WTC11 (cell line): ENCODE measurements around the gene SYNPO2. TPM values are rescaled to one million over a fixed set of nuclear protein-coding genes. Genes with fewer than 3 reads are reported as not detected.

Source experiments
- ATAC-seq: fragments of 200-7000 bp; cut with Tn5 transposase; 2 replicates; pipeline ENCODE4 v1.10.0; 2021; ENCODE audit warnings: mild to moderate bottlenecking, moderate library complexity
- CTCF ChIA-PET: fragments of 300-600 bp; sonication (Branson Sonifier 250); formaldehyde crosslinking; loops from one replicate; lab custom pipeline; 2021; ENCODE audit warnings: antibody characterized with exemption; lab: Charles Lee
- POLR2A ChIA-PET: fragments of 350-600 bp; sonication (Branson Sonifier 250); formaldehyde crosslinking; loops from one replicate; lab custom pipeline; 2021; ENCODE audit warnings: antibody characterized with exemption; lab: Charles Lee
- DNase-seq: peaks from one replicate; pipeline ENCODE4 v3.0.0; 2021; ENCODE audit warnings: low spot score
- H3K27ac Mint-ChIP-seq: 2 replicates; pipeline ENCODE4 v1.8.0; 2021; ENCODE audit warnings: mixed read lengths
- H3K27me3 Mint-ChIP-seq: 2 replicates; pipeline ENCODE4 v1.8.0; 2021; ENCODE audit warnings: low read depth, mild to moderate bottlenecking, moderate library complexity, mixed read lengths
- H3K36me3 Mint-ChIP-seq: 2 replicates; pipeline ENCODE4 v1.8.0; 2021; ENCODE audit warnings: mixed read lengths
- H3K4me1 Mint-ChIP-seq: 2 replicates; pipeline ENCODE4 v1.8.0; 2022; ENCODE audit warnings: mixed read lengths
- H3K4me3 Mint-ChIP-seq: 2 replicates; pipeline ENCODE4 v1.8.0; 2021; ENCODE audit warnings: mild to moderate bottlenecking, moderate library complexity, mixed read lengths
- H3K9me3 Mint-ChIP-seq: 2 replicates; pipeline ENCODE4 v1.8.0; 2021; ENCODE audit warnings: mixed read lengths
- AR ChIP-seq: fragments of 250-450 bp; sonication (Bioruptor Pico); IDR thresholded peaks from 2 replicates; pipeline ENCODE4 v1.9.0; 2021; ENCODE audit warnings: mild to moderate bottlenecking
- ATF1 ChIP-seq: sonication (generic); formaldehyde crosslinking; IDR thresholded peaks from 2 replicates; pipeline ENCODE4 v1.8.1; 2023; ENCODE audit warnings: mild to moderate bottlenecking, moderate library complexity, missing genetic modification reagents
- ATF3 ChIP-seq: sonication (generic); formaldehyde crosslinking; conservative IDR thresholded peaks from 2 replicates; pipeline ENCODE4 v1.8.1; 2022; ENCODE audit warnings: mild to moderate bottlenecking, missing genetic modification reagents
- CREM ChIP-seq: sonication (generic); formaldehyde crosslinking; IDR thresholded peaks from 2 replicates; pipeline ENCODE4 v1.8.1; 2022; ENCODE audit warnings: mild to moderate bottlenecking, missing genetic modification reagents, moderate library complexity
- CTCF ChIP-seq: fragments of 200-600 bp; IDR thresholded peaks from 2 replicates; pipeline ENCODE4 v1.8.0; 2022; ENCODE audit warnings: antibody characterized with exemption
- E2F1 ChIP-seq: sonication (generic); formaldehyde crosslinking; IDR thresholded peaks from 2 replicates; pipeline ENCODE4 v1.8.0; 2022; ENCODE audit warnings: mild to moderate bottlenecking, missing genetic modification reagents
- E2F5 ChIP-seq: sonication (generic); formaldehyde crosslinking; IDR thresholded peaks from 2 replicates; pipeline ENCODE4 v1.8.1; 2022; ENCODE audit warnings: mild to moderate bottlenecking, moderate library complexity, missing genetic modification reagents
- ETV6 ChIP-seq: sonication (generic); formaldehyde crosslinking; IDR thresholded peaks from 2 replicates; pipeline ENCODE4 v1.8.1; 2022; ENCODE audit warnings: mild to moderate bottlenecking, missing genetic modification reagents
- GABPB1 ChIP-seq: sonication (generic); formaldehyde crosslinking; IDR thresholded peaks from 2 replicates; pipeline ENCODE4 v1.8.1; 2023; ENCODE audit warnings: mild to moderate bottlenecking, missing genetic modification reagents
- NFATC4 ChIP-seq: fragments of 250-450 bp; sonication (Bioruptor Pico); IDR thresholded peaks from 2 replicates; pipeline ENCODE4 v1.9.0; 2021; ENCODE audit warnings: mild to moderate bottlenecking
- NFE2L1 ChIP-seq: sonication (generic); formaldehyde crosslinking; IDR thresholded peaks from 2 replicates; pipeline ENCODE4 v1.8.1; 2023; ENCODE audit warnings: missing genetic modification reagents
- RORB ChIP-seq: fragments of 250-450 bp; sonication (Bioruptor Pico); IDR thresholded peaks from 2 replicates; pipeline ENCODE4 v1.9.0; 2021; ENCODE audit warnings: mild to moderate bottlenecking
- SOX15 ChIP-seq: fragments of 250-450 bp; sonication (Bioruptor Pico); IDR thresholded peaks from 2 replicates; pipeline ENCODE4 v1.9.0; 2021; ENCODE audit warnings: mild to moderate bottlenecking
- ZNF121 ChIP-seq: sonication (generic); formaldehyde crosslinking; IDR thresholded peaks from 2 replicates; pipeline ENCODE4 v1.8.0; 2023; ENCODE audit warnings: missing genetic modification reagents
- ZNF232 ChIP-seq: sonication (generic); formaldehyde crosslinking; IDR thresholded peaks from 2 replicates; pipeline ENCODE4 v1.8.0; 2022; ENCODE audit warnings: mild to moderate bottlenecking, missing genetic modification reagents
- ZNF263 ChIP-seq: sonication (generic); formaldehyde crosslinking; IDR thresholded peaks from 2 replicates; pipeline ENCODE4 v1.8.1; 2022; ENCODE audit warnings: low read depth, mild to moderate bottlenecking, moderate library complexity, missing genetic modification reagents
- ZNF396 ChIP-seq: fragments of 250-450 bp; sonication (Bioruptor Pico); IDR thresholded peaks from 2 replicates; pipeline ENCODE4 v1.8.0; 2021; ENCODE audit warnings: mild to moderate bottlenecking, moderate library complexity, borderline replicate concordance
- ZNF425 ChIP-seq: fragments of 250-450 bp; sonication (Bioruptor Pico); conservative IDR thresholded peaks from 2 replicates; pipeline ENCODE4 v1.9.0; 2021; ENCODE audit warnings: mild to moderate bottlenecking
- ZNF512 ChIP-seq: sonication (generic); formaldehyde crosslinking; IDR thresholded peaks from 2 replicates; pipeline ENCODE4 v1.8.1; 2022; ENCODE audit warnings: missing genetic modification reagents, borderline replicate concordance
- ZNF671 ChIP-seq: fragments of 250-450 bp; sonication (Bioruptor Pico); IDR thresholded peaks from 2 replicates; pipeline ENCODE4 v1.8.0; 2021; ENCODE audit warnings: mild to moderate bottlenecking
- total RNA-seq: library from RNA; stranded (reverse); gene quantifications from 3 replicates; pipeline ENCODE4 v1.2.3, GENCODE V29; 2021

Gene SYNPO2
- total RNA-seq, 1 experiment from 2014 or later: 1.9 TPM

GRCh38 chr4:118983293-118983692 is 94.6 kb downstream of the SYNPO2 start:
- peaks cover 8% of the 10 kb centered on the region for H3K4me1 Mint-ChIP-seq
- DNase-seq: no peak
- no peak overlapping the region for H3K27ac Mint-ChIP-seq
- CTCF ChIA-PET: interaction anchor here (0.9 to 1.8 kb wide), 3 partner anchors 57 to 507 kb away, joined by 3 to 6 read pairs (median 3); no protein-coding TSS in a partner anchor
- no peak overlapping the region for H3K4me3 Mint-ChIP-seq
- H3K9me3 Mint-ChIP-seq: no peaks in the 10 kb centered on the region
- POLR2A ChIA-PET: no interaction called here
- no peak for ATAC-seq
- TF ChIP-seq NFE2L1 (CRISPR knock-in tag): no peak
- TF ChIP-seq SOX15 (CRISPR knock-in tag): no peak
- no peak for TF ChIP-seq CREM
- no peak for TF ChIP-seq ZNF232
- TF ChIP-seq ZNF396: no peak
- TF ChIP-seq AR (CRISPR knock-in tag): no peak
- TF ChIP-seq CTCF: no peak
- no peak for TF ChIP-seq RORB (CRISPR knock-in tag)
- TF ChIP-seq E2F5 (CRISPR knock-in tag): no peak
- TF ChIP-seq ZNF671 (CRISPR knock-in tag): no peak
- no peak for TF ChIP-seq ZNF121
- TF ChIP-seq ATF3: no peak
- no peak for TF ChIP-seq ZNF512
- TF ChIP-seq ZNF263: no peak
- TF ChIP-seq NFATC4 (CRISPR knock-in tag): no peak
- TF ChIP-seq ATF1 (CRISPR knock-in tag): no peak
- no peak for TF ChIP-seq E2F1 (CRISPR knock-in tag)
- TF ChIP-seq ZNF425 (CRISPR knock-in tag): no peak
- no peak for TF ChIP-seq GABPB1 (CRISPR knock-in tag)
- no peak for TF ChIP-seq ETV6 (CRISPR knock-in tag)
- TF ChIP-seq, all 79 proteins: peak for 0
- no peaks in the 10 kb centered on the region for H3K36me3 Mint-ChIP-seq
- no peaks in the 10 kb centered on the region for H3K27me3 Mint-ChIP-seq
